ENCODE measurements around the gene MACROD1. TPM values are rescaled to one million over a fixed set of nuclear protein-coding genes. Genes with fewer than 3 reads are reported as not detected.

MACROD1 gene
- total and polyA plus RNA-seq, 2 donors (not counting 3 experiments of a cell fraction or from before 2014, with no cell fraction given) = 11.0 to 16.2 TPM

DNA sequence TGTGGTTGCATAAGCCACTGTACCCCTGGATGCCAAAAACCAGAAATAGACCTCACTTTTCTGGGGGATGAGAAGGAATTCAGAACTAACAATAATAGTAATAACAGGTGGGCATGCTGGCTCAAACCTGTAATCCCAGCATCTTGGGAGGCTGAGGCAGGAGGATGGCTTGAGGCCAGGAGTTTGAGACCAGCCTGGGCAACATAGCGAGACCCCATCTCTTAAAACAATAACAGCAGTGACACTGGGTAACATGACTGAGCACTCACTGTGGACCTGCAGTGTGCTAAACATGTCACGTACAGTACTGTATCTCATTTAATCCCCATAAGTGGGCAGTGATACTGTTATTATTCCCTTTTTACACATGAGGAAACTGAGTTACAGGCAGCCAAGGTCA lies 120.2 kb downstream of the MACROD1 start:
- Histone ChIP-seq H4K20me1 (replicated peaks; ENCODE audit: control insufficient read depth, extremely low read depth, insufficient read depth, low read length) (no peaks in the 10 kb centered on the region), H3K9me1 (replicated peaks; ENCODE audit: control insufficient read depth, extremely low read depth, insufficient read depth, low read length) (no peaks in the 10 kb centered on the region), H3K4me3 (replicated peaks in 1 of 3; ENCODE audit: insufficient read depth in 1 of 3, low read depth in 1 of 3, low read length in 3 of 3) (no peak overlapping the region), H3K4me1 (ENCODE audit: control insufficient read depth, extremely low read depth, insufficient read depth, low read length) (no peaks in the 10 kb centered on the region), H3K4me2 (ENCODE audit: insufficient read depth, low read length) (no peak overlapping the region), H2AFZ (ENCODE audit: low read depth, low read length) (no peak overlapping the region), H3K9ac (replicated peaks; ENCODE audit: extremely low read depth, insufficient read depth, low read length) (no peak overlapping the region), H3K36me3 (ENCODE audit: control insufficient read depth in 2 of 2, extremely low read depth in 1 of 2, insufficient read depth in 2 of 2, low read length in 2 of 2) (no peaks in the 10 kb centered on the region), H3K27me3 (ENCODE audit: control insufficient read depth in 2 of 2, insufficient read depth in 2 of 2, low read length in 2 of 2) (no peaks in the 10 kb centered on the region), H3K9me3 (replicated peaks; ENCODE audit: control insufficient read depth, insufficient read depth, low read length) (no peaks in the 10 kb centered on the region), H3K79me2 (ENCODE audit: control insufficient read depth, insufficient read depth, low read length) (no peaks in the 10 kb centered on the region), H3K27ac (ENCODE audit: insufficient read depth, low read depth, low read length) (no peak overlapping the region)
- CTCF ChIA-PET = no interaction called here
- dilution Hi-C loops (cut with MboI; ENCODE audit: extremely low pct_ligation_motif_present, low sequenced_read_pairs) = no loop called here
- BruUV-seq (replicated peaks) = no TSS peak
- DNase-seq (ENCODE audit: low read depth, low spot score) (no peak), FAIRE-seq (no peak)
- intact Hi-C loops (cut with micrococcal nuclease) = no loop called here
- no peak for TF ChIP-seq JUN (IDR thresholded peaks at IDR 0.05; ENCODE audit: borderline replicate concordance, insufficient read depth, insufficient read length, low read depth)
- TF ChIP-seq GATA2 (IDR thresholded peaks at IDR 0.05; ENCODE audit: insufficient read depth, insufficient read length, low read depth, low read length) = no peak
- TF ChIP-seq FOS (IDR thresholded peaks at IDR 0.05; ENCODE audit: borderline replicate concordance, insufficient read depth, low read length) = no peak
- no peak for TF ChIP-seq MYC (IDR thresholded peaks at IDR 0.05; ENCODE audit: low read depth, low read length)
- TF ChIP-seq POLR2AphosphoS5 (IDR thresholded peaks at IDR 0.05; ENCODE audit: insufficient read depth, low read depth, low read length) = no peak
- TF ChIP-seq, protein P1, sequence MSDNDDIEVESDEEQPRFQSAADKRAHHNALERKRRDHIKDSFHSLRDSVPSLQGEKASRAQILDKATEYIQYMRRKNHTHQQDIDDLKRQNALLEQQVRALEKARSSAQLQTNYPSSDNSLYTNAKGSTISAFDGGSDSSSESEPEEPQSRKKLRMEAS (IDR thresholded peaks at IDR 0.05; ENCODE audit: insufficient read depth, insufficient read length) = no peak
- POLR2A ChIA-PET = no interaction called here

DNA sequence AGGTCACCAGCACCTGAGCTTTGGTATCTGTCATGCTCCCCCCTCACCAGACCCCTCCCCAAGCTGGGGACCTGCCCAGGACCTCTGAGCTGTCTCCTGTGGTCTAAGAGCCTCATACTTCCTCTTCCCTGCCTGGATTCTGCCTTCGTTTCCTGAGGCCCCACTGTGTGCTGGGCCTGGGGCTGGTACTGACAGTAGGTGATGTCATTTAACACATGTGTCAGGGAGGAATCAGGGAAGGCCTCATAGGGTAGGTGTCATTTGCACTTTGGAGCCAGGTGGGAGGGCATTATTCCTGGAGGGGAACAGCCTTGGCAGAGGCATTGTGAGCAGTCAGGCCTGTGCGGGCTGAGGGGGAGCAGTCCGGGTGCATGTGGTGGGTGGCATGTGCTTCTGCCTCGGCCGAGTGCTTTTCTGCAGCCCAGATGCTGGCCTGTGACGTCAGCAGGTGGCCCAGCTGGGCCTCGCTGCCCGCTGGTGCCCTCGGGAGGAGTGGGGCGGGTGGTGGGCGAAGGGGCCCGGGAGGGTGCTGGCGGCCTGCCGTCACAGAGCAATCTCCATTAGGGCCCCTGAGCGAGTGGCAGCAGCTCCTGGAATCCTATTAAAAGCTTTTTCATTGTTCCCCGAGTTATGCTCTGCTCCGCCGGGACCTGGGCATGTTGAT lies 121.1 kb downstream of the MACROD1 start:
- BruUV-seq (replicated peaks) = no TSS peak
- dilution Hi-C loops (cut with MboI; ENCODE audit: extremely low pct_ligation_motif_present, low sequenced_read_pairs) = no loop called here
- Histone ChIP-seq H3K4me3 (replicated peaks in 1 of 3; ENCODE audit: insufficient read depth in 1 of 3, low read depth in 1 of 3, low read length in 3 of 3) (no peak overlapping the region), H3K9me3 (replicated peaks; ENCODE audit: control insufficient read depth, insufficient read depth, low read length) (no peaks in the 10 kb centered on the region), H3K79me2 (ENCODE audit: control insufficient read depth, insufficient read depth, low read length) (no peaks in the 10 kb centered on the region), H3K9ac (replicated peaks; ENCODE audit: extremely low read depth, insufficient read depth, low read length) (no peak overlapping the region), H2AFZ (ENCODE audit: low read depth, low read length) (no peak overlapping the region), H3K4me2 (ENCODE audit: insufficient read depth, low read length) (no peak overlapping the region), H3K27ac (ENCODE audit: insufficient read depth, low read depth, low read length) (no peak overlapping the region), H3K36me3 (ENCODE audit: control insufficient read depth in 2 of 2, extremely low read depth in 1 of 2, insufficient read depth in 2 of 2, low read length in 2 of 2) (no peaks in the 10 kb centered on the region), H3K27me3 (ENCODE audit: control insufficient read depth in 2 of 2, insufficient read depth in 2 of 2, low read length in 2 of 2) (no peaks in the 10 kb centered on the region), H3K9me1 (replicated peaks; ENCODE audit: control insufficient read depth, extremely low read depth, insufficient read depth, low read length) (no peaks in the 10 kb centered on the region), H4K20me1 (replicated peaks; ENCODE audit: control insufficient read depth, extremely low read depth, insufficient read depth, low read length) (no peaks in the 10 kb centered on the region), H3K4me1 (ENCODE audit: control insufficient read depth, extremely low read depth, insufficient read depth, low read length) (no peaks in the 10 kb centered on the region)
- TF ChIP-seq POLR2AphosphoS5 (IDR thresholded peaks at IDR 0.05; ENCODE audit: insufficient read depth, low read depth, low read length) (no peak), EZH2 (IDR thresholded peaks at IDR 0.05; ENCODE audit: borderline replicate concordance, low read depth, low read length, severe bottlenecking) (no peak), MYC (IDR thresholded peaks at IDR 0.05; ENCODE audit: low read depth, low read length) (no peak), POLR2A (IDR thresholded peaks at IDR 0.05; ENCODE audit: low read depth, low read length) (no peak), FOS (IDR thresholded peaks at IDR 0.05; ENCODE audit: borderline replicate concordance, insufficient read depth, low read length) (no peak), JUN (IDR thresholded peaks at IDR 0.05; ENCODE audit: borderline replicate concordance, insufficient read depth, insufficient read length, low read depth) (no peak), GATA2 (IDR thresholded peaks at IDR 0.05; ENCODE audit: insufficient read depth, insufficient read length, low read depth, low read length) (no peak)
- TF ChIP-seq, protein P1 (IDR thresholded peaks at IDR 0.05; ENCODE audit: insufficient read depth, insufficient read length) = no peak
- TF ChIP-seq, protein P2, sequence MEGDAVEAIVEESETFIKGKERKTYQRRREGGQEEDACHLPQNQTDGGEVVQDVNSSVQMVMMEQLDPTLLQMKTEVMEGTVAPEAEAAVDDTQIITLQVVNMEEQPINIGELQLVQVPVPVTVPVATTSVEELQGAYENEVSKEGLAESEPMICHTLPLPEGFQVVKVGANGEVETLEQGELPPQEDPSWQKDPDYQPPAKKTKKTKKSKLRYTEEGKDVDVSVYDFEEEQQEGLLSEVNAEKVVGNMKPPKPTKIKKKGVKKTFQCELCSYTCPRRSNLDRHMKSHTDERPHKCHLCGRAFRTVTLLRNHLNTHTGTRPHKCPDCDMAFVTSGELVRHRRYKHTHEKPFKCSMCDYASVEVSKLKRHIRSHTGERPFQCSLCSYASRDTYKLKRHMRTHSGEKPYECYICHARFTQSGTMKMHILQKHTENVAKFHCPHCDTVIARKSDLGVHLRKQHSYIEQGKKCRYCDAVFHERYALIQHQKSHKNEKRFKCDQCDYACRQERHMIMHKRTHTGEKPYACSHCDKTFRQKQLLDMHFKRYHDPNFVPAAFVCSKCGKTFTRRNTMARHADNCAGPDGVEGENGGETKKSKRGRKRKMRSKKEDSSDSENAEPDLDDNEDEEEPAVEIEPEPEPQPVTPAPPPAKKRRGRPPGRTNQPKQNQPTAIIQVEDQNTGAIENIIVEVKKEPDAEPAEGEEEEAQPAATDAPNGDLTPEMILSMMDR (IDR thresholded peaks at IDR 0.05; ENCODE audit: extremely low read depth in 1 of 2, insufficient read depth in 1 of 2, low read depth in 1 of 2, low read length in 2 of 2) = no peak
- intact Hi-C loops (cut with micrococcal nuclease) = no loop called here
- FAIRE-seq (no peak), DNase-seq (ENCODE audit: low read depth, low spot score) (no peak)
- ChIA-PET POLR2A (no interaction called here), CTCF (no interaction called here)

All from endothelial cell of umbilical vein (primary cell).